ENCODE measurements around the gene RNU6-8. TPM values are rescaled to one million over a fixed set of nuclear protein-coding genes. Genes with fewer than 3 reads are reported as not detected.

RNU6-8 gene
- total RNA-seq, 1 experiment from 2014 or later = not detected

DNA sequence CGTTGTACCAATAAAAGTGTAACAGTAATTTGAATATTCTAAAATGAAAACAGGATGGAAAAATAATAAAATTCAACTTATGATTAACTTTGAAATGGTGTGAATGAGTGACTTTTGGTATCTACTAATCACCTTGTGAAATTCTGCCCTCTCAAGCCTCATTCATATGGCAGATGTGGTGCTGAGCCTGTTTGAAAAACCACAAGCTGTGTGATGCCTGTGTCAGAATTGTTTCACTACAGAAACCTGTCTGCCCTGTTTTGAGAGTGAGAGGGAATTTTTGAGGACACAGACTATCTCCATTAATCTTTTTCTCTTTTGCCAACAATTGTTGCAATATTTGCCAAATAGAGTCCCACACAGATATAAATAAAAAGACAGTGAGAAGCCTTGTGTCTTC is 5.2 kb downstream of the RNU6-8 start:
- H3K36me3 ChIP-seq (ENCODE audit: control insufficient read depth in 1 of 2, insufficient read depth in 2 of 2, low read length in 2 of 2) = no peaks in the 10 kb centered on the region
- CTCF ChIA-PET = no interaction called here
- intact Hi-C loops (cut with micrococcal nuclease) = no loop called here
- H3K4me3 ChIP-seq (replicated peaks in 1 of 2; ENCODE audit: low read depth in 1 of 2, low read length in 2 of 2) = no peak overlapping the region
- no peaks in the 10 kb centered on the region for H3K9me2 ChIP-seq (ENCODE audit: insufficient read depth)
- ATAC-seq = no peak
- H3K4me1 ChIP-seq (ENCODE audit: control insufficient read depth in 1 of 2, insufficient read depth in 2 of 2, low read length in 2 of 2) = peaks cover 5 to 14% of the 10 kb centered on the region in 2 experiments; a peak in 3 of 4 replicates
- no peak overlapping the region for H3K9ac ChIP-seq (ENCODE audit: low read length)
- DNase-seq (ENCODE audit: low read depth, low spot score) = no peak
- H3K27me3 ChIP-seq (ENCODE audit: insufficient read depth, low read length) = no peaks in the 10 kb centered on the region
- POLR2A ChIA-PET = no interaction called here
- H3K9me3 ChIP-seq (ENCODE audit: control insufficient read depth in 1 of 2, insufficient read depth in 1 of 2, low read depth in 1 of 2, low read length in 2 of 2) = no peaks in the 10 kb centered on the region
- no peak overlapping the region for H3K4me2 ChIP-seq (ENCODE audit: low read length)
- H3K27ac ChIP-seq (ENCODE audit: low read depth, low read length) = no peak overlapping the region
- no peak for TF ChIP-seq SIN3A (IDR thresholded peaks at IDR 0.05; ENCODE audit: low read depth)
- TF ChIP-seq RAD21 (IDR thresholded peaks at IDR 0.05; ENCODE audit: low read depth) = no peak
- TF ChIP-seq CBX3 (IDR thresholded peaks at IDR 0.05; ENCODE audit: low read depth) = no peak
- BruUV-seq (replicated peaks) = no TSS peak
- no peaks in the 10 kb centered on the region for H3K79me2 ChIP-seq (ENCODE audit: insufficient read depth, low read length)
- RAD21 ChIA-PET (ENCODE audit: low non-redundant PET in 1 of 2, low total read pairs in 2 of 2, uncharacterized antibody in 2 of 2, unreplicated experiment in 2 of 2) = no interaction called here
- no peak overlapping the region for H2AFZ ChIP-seq (ENCODE audit: low read depth, low read length, poor library complexity, severe bottlenecking)
- no peaks in the 10 kb centered on the region for H4K20me1 ChIP-seq (ENCODE audit: insufficient read depth)

DNA sequence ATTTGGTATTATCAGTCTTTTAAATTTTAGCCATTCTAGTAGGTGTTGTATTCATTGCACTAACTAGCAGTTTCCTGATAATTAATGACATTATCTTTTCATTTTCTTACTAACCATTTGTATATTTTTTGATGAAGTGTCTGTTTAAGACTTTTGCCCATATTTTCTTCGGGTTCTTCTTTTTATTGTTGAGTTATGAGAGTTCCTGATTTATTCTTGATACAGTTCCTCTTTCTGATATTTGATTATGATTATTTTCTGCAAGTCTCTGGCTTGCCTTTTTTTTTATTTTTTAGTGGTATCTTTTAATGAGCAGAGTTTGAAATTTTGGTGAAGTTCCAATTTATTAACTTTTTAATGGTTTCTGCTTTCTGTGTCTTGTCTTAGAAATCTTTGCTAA is 7.4 kb downstream of the RNU6-8 start:
- ATAC-seq (no peak), DNase-seq (ENCODE audit: low read depth, low spot score) (no peak)
- H3K9me2 ChIP-seq (ENCODE audit: insufficient read depth) = no peaks in the 10 kb centered on the region
- CTCF ChIA-PET = no interaction called here
- H3K4me3 ChIP-seq (replicated peaks in 1 of 2; ENCODE audit: low read depth in 1 of 2, low read length in 2 of 2) = no peak overlapping the region
- no peaks in the 10 kb centered on the region for H3K79me2 ChIP-seq (ENCODE audit: insufficient read depth, low read length)
- RAD21 ChIA-PET (ENCODE audit: low non-redundant PET in 1 of 2, low total read pairs in 2 of 2, uncharacterized antibody in 2 of 2, unreplicated experiment in 2 of 2) = no interaction called here
- H3K4me1 ChIP-seq (ENCODE audit: control insufficient read depth in 1 of 2, insufficient read depth in 2 of 2, low read length in 2 of 2) = no peaks in the 10 kb centered on the region
- H2AFZ ChIP-seq (ENCODE audit: low read depth, low read length, poor library complexity, severe bottlenecking) = no peak overlapping the region
- H3K9ac ChIP-seq (ENCODE audit: low read length) = no peak overlapping the region
- no peak for TF ChIP-seq CEBPB (IDR thresholded peaks at IDR 0.05; ENCODE audit: low read depth)
- no peak for TF ChIP-seq ZFX (IDR thresholded peaks at IDR 0.05)
- H4K20me1 ChIP-seq (ENCODE audit: insufficient read depth) = no peaks in the 10 kb centered on the region
- H3K27ac ChIP-seq (ENCODE audit: low read depth, low read length) = no peak overlapping the region
- intact Hi-C loops (cut with micrococcal nuclease) = no loop called here
- BruUV-seq (replicated peaks) = no TSS peak
- H3K4me2 ChIP-seq (ENCODE audit: low read length) = no peak overlapping the region
- H3K9me3 ChIP-seq (ENCODE audit: control insufficient read depth in 1 of 2, insufficient read depth in 1 of 2, low read depth in 1 of 2, low read length in 2 of 2) = no peaks in the 10 kb centered on the region
- no peaks in the 10 kb centered on the region for H3K27me3 ChIP-seq (ENCODE audit: insufficient read depth, low read length)
- H3K36me3 ChIP-seq (ENCODE audit: control insufficient read depth in 1 of 2, insufficient read depth in 2 of 2, low read length in 2 of 2) = no peaks in the 10 kb centered on the region
- POLR2A ChIA-PET = no interaction called here

DNA sequence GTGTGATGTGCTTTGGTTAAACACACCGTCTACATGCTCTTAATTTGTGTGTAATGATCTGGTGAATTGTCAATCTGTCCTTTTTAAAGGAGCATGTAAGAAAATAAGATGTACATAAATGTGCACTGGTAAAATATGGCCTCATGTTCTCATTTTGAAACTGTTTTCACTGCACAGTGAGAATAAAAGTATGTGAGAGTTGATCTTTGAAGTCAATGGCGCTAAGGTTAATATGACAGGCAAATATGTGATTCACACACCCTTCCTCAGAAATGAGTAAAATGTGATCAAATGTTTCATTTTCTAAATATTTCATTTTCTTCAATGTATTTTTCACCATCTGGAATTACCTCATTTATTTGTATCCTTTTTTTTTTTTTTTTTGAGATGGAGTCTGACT is 9.5 kb downstream of the RNU6-8 start:
- TF ChIP-seq, protein P1, sequence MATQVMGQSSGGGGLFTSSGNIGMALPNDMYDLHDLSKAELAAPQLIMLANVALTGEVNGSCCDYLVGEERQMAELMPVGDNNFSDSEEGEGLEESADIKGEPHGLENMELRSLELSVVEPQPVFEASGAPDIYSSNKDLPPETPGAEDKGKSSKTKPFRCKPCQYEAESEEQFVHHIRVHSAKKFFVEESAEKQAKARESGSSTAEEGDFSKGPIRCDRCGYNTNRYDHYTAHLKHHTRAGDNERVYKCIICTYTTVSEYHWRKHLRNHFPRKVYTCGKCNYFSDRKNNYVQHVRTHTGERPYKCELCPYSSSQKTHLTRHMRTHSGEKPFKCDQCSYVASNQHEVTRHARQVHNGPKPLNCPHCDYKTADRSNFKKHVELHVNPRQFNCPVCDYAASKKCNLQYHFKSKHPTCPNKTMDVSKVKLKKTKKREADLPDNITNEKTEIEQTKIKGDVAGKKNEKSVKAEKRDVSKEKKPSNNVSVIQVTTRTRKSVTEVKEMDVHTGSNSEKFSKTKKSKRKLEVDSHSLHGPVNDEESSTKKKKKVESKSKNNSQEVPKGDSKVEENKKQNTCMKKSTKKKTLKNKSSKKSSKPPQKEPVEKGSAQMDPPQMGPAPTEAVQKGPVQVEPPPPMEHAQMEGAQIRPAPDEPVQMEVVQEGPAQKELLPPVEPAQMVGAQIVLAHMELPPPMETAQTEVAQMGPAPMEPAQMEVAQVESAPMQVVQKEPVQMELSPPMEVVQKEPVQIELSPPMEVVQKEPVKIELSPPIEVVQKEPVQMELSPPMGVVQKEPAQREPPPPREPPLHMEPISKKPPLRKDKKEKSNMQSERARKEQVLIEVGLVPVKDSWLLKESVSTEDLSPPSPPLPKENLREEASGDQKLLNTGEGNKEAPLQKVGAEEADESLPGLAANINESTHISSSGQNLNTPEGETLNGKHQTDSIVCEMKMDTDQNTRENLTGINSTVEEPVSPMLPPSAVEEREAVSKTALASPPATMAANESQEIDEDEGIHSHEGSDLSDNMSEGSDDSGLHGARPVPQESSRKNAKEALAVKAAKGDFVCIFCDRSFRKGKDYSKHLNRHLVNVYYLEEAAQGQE (IDR thresholded peaks at IDR 0.05; ENCODE audit: low read depth) = no peak
- TF ChIP-seq, protein P2, sequence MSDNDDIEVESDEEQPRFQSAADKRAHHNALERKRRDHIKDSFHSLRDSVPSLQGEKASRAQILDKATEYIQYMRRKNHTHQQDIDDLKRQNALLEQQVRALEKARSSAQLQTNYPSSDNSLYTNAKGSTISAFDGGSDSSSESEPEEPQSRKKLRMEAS (IDR thresholded peaks at IDR 0.05) = no peak
- no peak for TF ChIP-seq SP1 (IDR thresholded peaks at IDR 0.05; ENCODE audit: low read depth)
- no peaks in the 10 kb centered on the region for H3K9me3 ChIP-seq (ENCODE audit: control insufficient read depth in 1 of 2, insufficient read depth in 1 of 2, low read depth in 1 of 2, low read length in 2 of 2)
- no peak for ATAC-seq
- intact Hi-C loops (cut with micrococcal nuclease) = no loop called here
- H3K9me2 ChIP-seq (ENCODE audit: insufficient read depth) = no peaks in the 10 kb centered on the region
- BruUV-seq (replicated peaks) = no TSS peak
- no peaks in the 10 kb centered on the region for H3K79me2 ChIP-seq (ENCODE audit: insufficient read depth, low read length)
- H3K9ac ChIP-seq (ENCODE audit: low read length) = no peak overlapping the region
- H3K36me3 ChIP-seq (ENCODE audit: control insufficient read depth in 1 of 2, insufficient read depth in 2 of 2, low read length in 2 of 2) = no peaks in the 10 kb centered on the region
- no peaks in the 10 kb centered on the region for H3K4me1 ChIP-seq (ENCODE audit: control insufficient read depth in 1 of 2, insufficient read depth in 2 of 2, low read length in 2 of 2)
- CTCF ChIA-PET = no interaction called here
- H4K20me1 ChIP-seq (ENCODE audit: insufficient read depth) = no peaks in the 10 kb centered on the region
- POLR2A ChIA-PET = no interaction called here
- no peak overlapping the region for H2AFZ ChIP-seq (ENCODE audit: low read depth, low read length, poor library complexity, severe bottlenecking)
- RAD21 ChIA-PET (ENCODE audit: low non-redundant PET in 1 of 2, low total read pairs in 2 of 2, uncharacterized antibody in 2 of 2, unreplicated experiment in 2 of 2) = no interaction called here
- H3K27ac ChIP-seq (ENCODE audit: low read depth, low read length) = no peak overlapping the region
- H3K4me2 ChIP-seq (ENCODE audit: low read length) = no peak overlapping the region
- no peak for DNase-seq (ENCODE audit: low read depth, low spot score)
- no peaks in the 10 kb centered on the region for H3K27me3 ChIP-seq (ENCODE audit: insufficient read depth, low read length)
- no peak overlapping the region for H3K4me3 ChIP-seq (replicated peaks in 1 of 2; ENCODE audit: low read depth in 1 of 2, low read length in 2 of 2)
